ENCODE results near the gene SHC4.

Gene SHC4

GRCh38 chr15:48851956-48852355 lies 111.8 kb downstream of the SHC4 start:
- no peak for TF ChIP-seq CTCF (IDR thresholded peaks at IDR 0.05; ENCODE audit: low read depth, low read length, missing control alignments)
- H3K36me3 ChIP-seq (replicated peaks) = no peaks in the 10 kb centered on the region
- H3K27me3 ChIP-seq (replicated peaks) = no peaks in the 10 kb centered on the region
- H3K27ac ChIP-seq = no peak overlapping the region
- no peak for DNase-seq
- in situ Hi-C loops (cut with HindIII; ENCODE audit: low pct_ligation_motif_present, low sequenced_read_pairs) = no loop called here
- H3K4me3 ChIP-seq (ENCODE audit: low read depth, low read length) = no peak overlapping the region

GRCh38 chr15:48850648-48851047 lies 113.1 kb downstream of the SHC4 start:
- no peak overlapping the region for H3K4me3 ChIP-seq (ENCODE audit: low read depth, low read length)
- H3K27ac ChIP-seq = no peak overlapping the region
- DNase-seq = no peak
- no peaks in the 10 kb centered on the region for H3K27me3 ChIP-seq (replicated peaks)
- TF ChIP-seq CTCF (IDR thresholded peaks at IDR 0.05; ENCODE audit: low read depth, low read length, missing control alignments) = no peak
- no peaks in the 10 kb centered on the region for H3K36me3 ChIP-seq (replicated peaks)
- in situ Hi-C loops (cut with HindIII; ENCODE audit: low pct_ligation_motif_present, low sequenced_read_pairs) = no loop called here

GRCh38 chr15:48845123-48845522 lies 118.6 kb downstream of the SHC4 start:
- no peak for TF ChIP-seq CTCF (IDR thresholded peaks at IDR 0.05; ENCODE audit: low read depth, low read length, missing control alignments)
- DNase-seq = no peak
- H3K27ac ChIP-seq = no peak overlapping the region
- in situ Hi-C loops (cut with HindIII; ENCODE audit: low pct_ligation_motif_present, low sequenced_read_pairs) = no loop called here
- H3K36me3 ChIP-seq (replicated peaks) = no peaks in the 10 kb centered on the region
- no peak overlapping the region for H3K4me3 ChIP-seq (ENCODE audit: low read depth, low read length)
- H3K27me3 ChIP-seq (replicated peaks) = no peaks in the 10 kb centered on the region

- no peak overlapping the region for H3K4me3 ChIP-seq (ENCODE audit: low read depth, low read length)
- no peaks in the 10 kb centered on the region for H3K36me3 ChIP-seq (replicated peaks)
- TF ChIP-seq CTCF (IDR thresholded peaks at IDR 0.05; ENCODE audit: low read depth, low read length, missing control alignments) = no peak
- no peak overlapping the region for H3K27ac ChIP-seq
- in situ Hi-C loops (cut with HindIII; ENCODE audit: low pct_ligation_motif_present, low sequenced_read_pairs) = no loop called here
- H3K27me3 ChIP-seq (replicated peaks) = no peaks in the 10 kb centered on the region
- no peak for DNase-seq
These were observed 121.2 kb downstream of the SHC4 start for GRCh38 chr15:48842501-48842900.

- no peak for TF ChIP-seq CTCF (IDR thresholded peaks at IDR 0.05; ENCODE audit: low read depth, low read length, missing control alignments)
- in situ Hi-C loops (cut with HindIII; ENCODE audit: low pct_ligation_motif_present, low sequenced_read_pairs) = no loop called here
- Histone ChIP-seq H3K27me3 (replicated peaks) (no peaks in the 10 kb centered on the region), H3K27ac (no peak overlapping the region), H3K36me3 (replicated peaks) (no peaks in the 10 kb centered on the region), H3K4me3 (ENCODE audit: low read depth, low read length) (no peak overlapping the region)
- DNase-seq = no peak
These were observed 129.0 kb downstream of the SHC4 start for GRCh38 chr15:48834756-48835155.

GRCh38 chr15:48833526-48834239 lies 130.0 kb downstream of the SHC4 start:
- H3K27ac ChIP-seq = no peak overlapping the region
- DNase-seq = no peak
- no peak for TF ChIP-seq CTCF (IDR thresholded peaks at IDR 0.05; ENCODE audit: low read depth, low read length, missing control alignments)
- in situ Hi-C loops (cut with HindIII; ENCODE audit: low pct_ligation_motif_present, low sequenced_read_pairs) = no loop called here
- H3K4me3 ChIP-seq (ENCODE audit: low read depth, low read length) = no peak overlapping the region
- H3K27me3 ChIP-seq (replicated peaks) = no peaks in the 10 kb centered on the region
- no peaks in the 10 kb centered on the region for H3K36me3 ChIP-seq (replicated peaks)
